HEK293T (cell line): ENCODE data around the gene KLK6.

ENCODE experiments used
- ARNT ChIP-seq: fragments of 450-650 bp; IDR thresholded peaks from 2 replicates; pipeline ENCODE4 v1.6.1; 2017; ENCODE audit warnings: mild to moderate bottlenecking
- BHLHE40 ChIP-seq: fragments of 450-650 bp; IDR thresholded peaks from 2 replicates; pipeline ENCODE4 v1.6.1; 2016; ENCODE audit warnings: mild to moderate bottlenecking, moderate library complexity, borderline replicate concordance
- FOXK2 ChIP-seq: fragments of 450-650 bp; IDR thresholded peaks from 2 replicates; pipeline ENCODE4 v1.6.1; 2016; ENCODE audit warnings: mild to moderate bottlenecking
- FOXM1 ChIP-seq: fragments of 450-650 bp; IDR thresholded peaks from 2 replicates; pipeline ENCODE4 v1.6.1; 2017; ENCODE audit warnings: mild to moderate bottlenecking, borderline replicate concordance
- HDGF ChIP-seq: fragments of 450-650 bp; IDR thresholded peaks from 2 replicates; pipeline ENCODE4 v1.6.1; 2017; ENCODE audit warnings: antibody characterized with exemption, borderline replicate concordance
- NFRKB ChIP-seq: fragments of 450-650 bp; IDR thresholded peaks from 2 replicates; pipeline ENCODE4 v1.6.1; 2016; ENCODE audit warnings: mild to moderate bottlenecking, moderate library complexity
- SP1 ChIP-seq: fragments of 450-650 bp; IDR thresholded peaks from 2 replicates; pipeline ENCODE4 v1.6.1; 2017
- TARDBP ChIP-seq: fragments of 450-650 bp; IDR thresholded peaks from 2 replicates; pipeline ENCODE4 v1.6.1; 2016
- ZNF384 ChIP-seq: fragments of 450-650 bp; IDR thresholded peaks from 2 replicates; pipeline ENCODE4 v1.6.1; 2016

- TF ChIP-seq FOXK2 (no peak), NFRKB (no peak), ARNT (no peak), TARDBP (no peak), HDGF (no peak), SP1 (no peak), FOXM1 (no peak), ZNF384 (no peak), BHLHE40 (no peak)
Observed at GRCh38 chr19:50967929-50968715, 1.3 kb downstream of the KLK6 start.
